HG03064 (cell line): ENCODE measurements around the gene B4GALT1.

Experiments
- ATAC-seq: cut with Tn5 transposase; IDR thresholded peaks from one replicate; pipeline ENCODE4 v1.9.1; 2021; ENCODE audit warnings: low read depth; ENCODE audit not compliant: unreplicated experiment

B4GALT1 gene

DNA sequence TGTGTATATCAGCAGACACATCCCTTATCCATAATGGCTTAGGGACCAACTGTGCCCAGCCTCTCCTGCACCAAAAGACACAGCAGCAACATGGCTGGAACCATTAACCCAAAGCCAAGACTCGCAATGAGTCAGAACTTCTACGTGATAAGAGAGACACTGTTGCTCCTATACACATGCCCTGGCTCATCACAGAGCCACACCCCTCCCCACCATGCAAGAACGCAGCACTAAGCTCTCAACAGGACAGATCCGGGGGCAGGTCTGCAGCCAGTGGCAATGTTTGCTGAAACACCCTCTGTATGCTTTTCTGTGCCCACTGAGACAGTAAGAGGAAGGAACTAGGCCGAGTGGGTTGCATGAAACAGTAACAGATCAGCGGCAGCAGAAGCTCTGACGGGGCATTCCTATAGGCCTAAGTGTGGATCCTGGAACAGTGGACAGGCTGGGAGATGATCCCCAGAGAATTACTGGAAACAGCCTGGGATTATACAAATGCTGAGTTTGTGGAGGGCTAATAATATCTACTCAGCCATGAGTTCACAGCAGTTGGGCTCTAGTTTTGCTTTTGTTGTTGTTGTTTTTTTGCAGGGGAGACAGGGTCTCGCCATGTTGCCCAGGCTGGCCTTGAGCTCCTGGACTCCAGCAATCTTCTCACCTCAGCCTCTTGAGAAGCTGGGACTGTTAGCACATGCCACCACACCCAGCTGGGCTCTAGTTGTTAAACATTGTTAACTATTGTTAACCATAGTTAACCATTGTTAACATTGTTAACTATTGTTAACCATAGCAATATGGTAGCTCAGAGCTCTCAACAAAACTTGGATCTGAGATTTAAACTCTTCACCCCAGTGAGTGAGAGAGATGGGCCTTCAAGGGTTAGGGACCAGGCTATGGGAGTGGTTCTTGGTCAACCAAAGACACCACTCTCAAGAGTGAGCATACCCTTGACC lies 41.0 kb downstream of the B4GALT1 start:
- no peak for ATAC-seq

DNA sequence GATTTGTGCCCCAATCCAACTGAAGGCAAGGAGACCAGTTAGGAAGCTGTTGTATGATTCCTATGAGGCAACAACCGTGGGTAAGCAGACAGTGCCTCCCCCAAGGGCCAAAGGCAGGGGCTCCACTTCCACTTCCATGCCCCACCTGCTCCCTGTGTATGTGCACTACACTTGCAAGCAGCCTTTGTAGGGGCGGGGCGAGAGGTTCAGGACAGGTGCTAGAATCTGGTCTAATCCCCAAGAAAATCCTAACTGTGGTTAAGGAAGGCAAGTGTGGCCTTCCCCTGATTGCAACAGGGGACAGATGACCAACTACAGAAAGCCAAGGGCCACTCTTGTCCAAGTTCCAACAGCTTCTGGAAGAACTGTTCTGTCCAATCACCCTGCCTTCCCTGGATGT lies 41.7 kb downstream of the B4GALT1 start:
- ATAC-seq: no peak

GRCh38 chr9:33124751-33125381 lies 42.3 kb downstream of the B4GALT1 start:
- ATAC-seq: peak; percentile 49

- no peak for ATAC-seq
Observed at GRCh38 chr9:33124046-33124445, 43.1 kb downstream of the B4GALT1 start.

GRCh38 chr9:33123407-33124031 lies 43.6 kb downstream of the B4GALT1 start:
- no peak for ATAC-seq

DNA sequence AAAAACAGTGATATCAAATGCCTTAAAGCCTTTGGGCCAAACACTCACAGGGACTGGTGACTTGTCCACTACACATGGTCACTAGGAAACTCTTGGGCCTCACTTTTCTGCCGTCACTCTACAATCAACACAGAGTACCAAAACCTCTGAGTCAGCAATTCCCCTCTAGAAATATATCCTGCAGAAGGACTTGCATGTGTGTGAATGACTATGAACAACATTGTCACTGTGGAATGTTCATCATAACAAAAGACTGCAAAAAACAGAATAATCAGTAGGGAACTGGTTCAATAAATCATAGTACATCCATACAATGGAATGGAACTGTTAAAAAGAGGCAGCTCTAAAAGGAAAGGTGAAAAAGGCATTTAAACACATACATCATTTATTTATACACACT lies 46.5 kb downstream of the B4GALT1 start:
- ATAC-seq: no peak

- ATAC-seq: no peak
Observed at GRCh38 chr9:33117796-33118195, 49.3 kb downstream of the B4GALT1 start.

DNA sequence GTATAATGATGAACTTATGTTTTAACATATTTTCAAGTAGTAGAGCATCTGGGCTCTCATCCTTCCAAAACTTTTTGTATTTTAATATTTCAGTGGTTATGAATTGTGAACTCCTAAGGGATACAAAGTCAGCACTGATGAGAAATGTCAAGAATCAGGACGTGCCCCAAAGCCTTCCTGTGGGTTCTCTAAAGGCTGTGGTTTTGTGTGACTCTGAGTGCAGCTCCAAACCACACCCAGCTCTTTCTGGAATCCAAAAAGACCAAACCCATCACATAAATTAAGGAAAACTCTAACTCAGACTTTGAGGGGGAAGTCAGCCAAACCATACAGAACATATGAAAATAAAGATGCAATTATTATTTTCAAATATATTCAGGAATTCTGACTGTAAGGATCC lies 49.8 kb downstream of the B4GALT1 start:
- ATAC-seq: no peak

- ATAC-seq: no peak
Observed at GRCh38 chr9:33116860-33117259, 50.3 kb downstream of the B4GALT1 start.

- ATAC-seq: no peak
Observed at GRCh38 chr9:33114746-33115145, 52.4 kb downstream of the B4GALT1 start.

- no peak for ATAC-seq
Observed at GRCh38 chr9:33113799-33114547, 53.2 kb downstream of the B4GALT1 start.

GRCh38 chr9:33112094-33112493 lies 55.0 kb downstream of the B4GALT1 start:
- no peak for ATAC-seq

GRCh38 chr9:33111631-33112030 lies 55.5 kb downstream of the B4GALT1 start:
- ATAC-seq: no peak

GRCh38 chr9:33110686-33111085 lies 56.5 kb downstream of the B4GALT1 start:
- no peak for ATAC-seq

GRCh38 chr9:33109850-33110595 lies 57.1 kb downstream of the B4GALT1 start:
- ATAC-seq: no peak

DNA sequence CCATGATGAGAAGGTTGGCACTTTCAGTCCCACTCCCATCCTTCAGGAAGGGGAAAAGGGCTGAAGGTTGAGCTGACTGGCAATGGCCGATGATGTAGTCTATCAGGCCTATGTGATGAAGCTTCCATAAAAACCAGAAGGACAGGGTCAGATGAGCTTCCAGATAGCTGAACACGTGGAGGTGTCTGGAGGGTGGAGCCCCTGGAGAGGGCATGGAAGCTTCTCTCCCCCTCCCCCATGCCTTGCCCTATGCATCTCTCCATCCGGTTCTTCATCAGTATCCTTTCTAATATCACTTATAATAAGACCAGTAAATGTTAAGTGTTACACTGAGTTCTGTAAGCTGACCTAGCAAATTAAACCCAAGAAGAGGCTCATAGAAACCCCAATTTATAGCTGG lies 58.0 kb downstream of the B4GALT1 start:
- no peak for ATAC-seq

- ATAC-seq: no peak
Observed at GRCh38 chr9:33108472-33108871, 58.7 kb downstream of the B4GALT1 start.

DNA sequence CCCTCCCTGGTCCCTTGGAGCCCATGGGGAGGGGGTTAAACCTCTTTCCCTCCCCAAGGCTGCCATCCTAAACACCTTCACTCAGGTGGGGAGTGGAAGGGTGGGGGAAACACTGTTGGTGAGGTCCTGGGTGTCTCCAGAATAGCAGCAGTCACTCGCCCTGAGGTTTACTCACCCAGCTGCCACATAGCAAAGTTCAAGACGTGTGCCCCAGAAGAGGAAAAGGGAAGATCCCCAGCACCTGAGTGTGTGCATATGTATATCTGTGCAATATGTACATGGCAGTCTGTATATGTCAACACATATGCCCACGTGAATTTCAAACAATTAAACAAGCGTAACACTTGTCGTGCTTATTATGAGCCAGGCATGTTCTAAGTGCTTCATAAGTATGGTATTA lies 59.4 kb downstream of the B4GALT1 start:
- no peak for ATAC-seq

- ATAC-seq: no peak
Observed at GRCh38 chr9:33106827-33107621, 60.1 kb downstream of the B4GALT1 start.
